K562 (cell line): ENCODE results near the gene TSEN34. TPM values are rescaled to one million over a fixed set of nuclear protein-coding genes. Genes with fewer than 3 reads are reported as not detected.

Experiments used
- ATF7 ChIP-seq: fragments of 450-650 bp; IDR thresholded peaks from 2 replicates; pipeline ENCODE4 v1.7.1; 2014; ENCODE audit warnings: mild to moderate bottlenecking, moderate library complexity
- E2F1 ChIP-seq: sonication (generic); formaldehyde crosslinking; IDR thresholded peaks from 2 replicates; pipeline ENCODE4 v1.8.1; 2023; ENCODE audit warnings: mild to moderate bottlenecking, missing genetic modification reagents, moderate library complexity
- GABPB1 ChIP-seq: sonication (generic); formaldehyde crosslinking; IDR thresholded peaks from 2 replicates; pipeline ENCODE4 v1.8.0; 2022; ENCODE audit warnings: mild to moderate bottlenecking, missing genetic modification reagents
- HCFC1 ChIP-seq: IDR thresholded peaks from 2 replicates; pipeline ENCODE4 v1.6.1; 2012; ENCODE audit warnings: low read depth, low read length, improper control_type of control experiment
- JUND ChIP-seq, 2 experiments: IDR thresholded peaks; 2 replicates in 1 of 2; 3 replicates in 1 of 2; pipeline ENCODE4 v1.6.1; 2011; ENCODE audit warnings: borderline replicate concordance in 2 of 2, low read depth in 2 of 2, low read length in 2 of 2, improper control_type of control experiment in 1 of 2, missing biosample characterization in 1 of 2, missing genetic modification characterization in 1 of 2, missing genetic modification reagents in 1 of 2
- KAT8 ChIP-seq: fragments of 450-650 bp; IDR thresholded peaks from 2 replicates; pipeline ENCODE4 v1.6.1; 2016; ENCODE audit warnings: low read depth, mild to moderate bottlenecking
- MYNN ChIP-seq, 2 experiments: sonication (generic); formaldehyde crosslinking in 1 of 2; IDR thresholded peaks; 2 replicates each; pipeline versions ENCODE4 v1.5.0 to v1.6.1; 2016 to 2020; ENCODE audit warnings: antibody characterized with exemption in 1 of 2, missing genetic modification reagents in 1 of 2
- NR2F6 ChIP-seq: fragments of 450-650 bp; formaldehyde crosslinking; IDR thresholded peaks from 2 replicates; pipeline ENCODE4 v1.4.0; 2020; ENCODE audit warnings: mild to moderate bottlenecking
- NR4A1 ChIP-seq, 2 experiments: fragments of 250-450 bp in 1 of 2; fragments of 450-650 bp in 1 of 2; sonication (Bioruptor Pico) in 1 of 2; IDR thresholded peaks; 2 replicates each; pipeline versions ENCODE4 v1.4.0 to v1.6.1; 2016 to 2020; ENCODE audit warnings: mild to moderate bottlenecking in 2 of 2, missing compliant biosample characterization in 1 of 2, missing genetic modification characterization in 1 of 2, moderate library complexity in 1 of 2
- SREBF1 ChIP-seq: fragments of 150-350 bp; IDR thresholded peaks from 2 replicates; pipeline ENCODE4 v1.6.1; 2014; ENCODE audit warnings: antibody characterized with exemption, low read depth, low read length, borderline replicate concordance
- ZMIZ1 ChIP-seq, 2 experiments: fragments of 150-350 bp in 1 of 2; IDR thresholded peaks; 2 replicates each; pipeline ENCODE4 v1.6.1; 2012 to 2016; ENCODE audit warnings: low read depth in 2 of 2, low read length in 2 of 2, mild to moderate bottlenecking in 1 of 2, moderate library complexity in 1 of 2
- polyA plus RNA-seq, 8 experiments: library from polyadenylated mRNA; depleted of rRNA in 4 of 8; stranded (reverse) in 5 of 8; unstranded in 3 of 8; fragments of >200 nt; fragmentation: Nextera tagmentation in 2 of 8; fragmentation: Illumina TruSeq in 1 of 8; extraction: Ambion mirVana in 2 of 8; extraction: Trizol in 1 of 8; gene quantifications; 2 replicates each; pipeline versions ENCODE4 v1.2.1 to v1.2.3, GENCODE V29; 2011 to 2014; ENCODE audit warnings: inconsistent platforms in 1 of 8, missing spikeins in 1 of 8
- total RNA-seq, 7 experiments: library from RNA; depleted of rRNA in 6 of 7; stranded (reverse); fragments of >200 nt in 6 of 7; fragmentation: Illumina TruSeq in 2 of 7; extraction: Trizol in 2 of 7; gene quantifications; 2 replicates each; pipeline versions ENCODE4 v1.2.1 to v1.2.3, GENCODE V29; 2011 to 2021; ENCODE audit warnings: low replicate concordance in 1 of 7
- TF ChIP-seq, protein P1 (sequence below): sonication (generic); formaldehyde crosslinking; IDR thresholded peaks from 2 replicates; pipeline ENCODE4 v1.8.1; 2022; ENCODE audit warnings: missing genetic modification reagents
- TF ChIP-seq, protein P2 (sequence below): sonication (generic); formaldehyde crosslinking; IDR thresholded peaks from 2 replicates; pipeline ENCODE4 v1.8.0; 2022; ENCODE audit warnings: mild to moderate bottlenecking, low read depth, missing genetic modification reagents
- TF ChIP-seq, protein P3 (sequence below): sonication (generic); formaldehyde crosslinking; IDR thresholded peaks from 2 replicates; pipeline ENCODE4 v1.8.0; 2022; ENCODE audit warnings: missing genetic modification reagents, mild to moderate bottlenecking, moderate library complexity, borderline replicate concordance

Gene TSEN34
- total and polyA plus RNA-seq, 9 of the 15 experiments (the other 6 are each of a cell fraction or from before 2014, with no cell fraction given) = 3.1 to 57.6 (median 29.5) TPM

DNA sequence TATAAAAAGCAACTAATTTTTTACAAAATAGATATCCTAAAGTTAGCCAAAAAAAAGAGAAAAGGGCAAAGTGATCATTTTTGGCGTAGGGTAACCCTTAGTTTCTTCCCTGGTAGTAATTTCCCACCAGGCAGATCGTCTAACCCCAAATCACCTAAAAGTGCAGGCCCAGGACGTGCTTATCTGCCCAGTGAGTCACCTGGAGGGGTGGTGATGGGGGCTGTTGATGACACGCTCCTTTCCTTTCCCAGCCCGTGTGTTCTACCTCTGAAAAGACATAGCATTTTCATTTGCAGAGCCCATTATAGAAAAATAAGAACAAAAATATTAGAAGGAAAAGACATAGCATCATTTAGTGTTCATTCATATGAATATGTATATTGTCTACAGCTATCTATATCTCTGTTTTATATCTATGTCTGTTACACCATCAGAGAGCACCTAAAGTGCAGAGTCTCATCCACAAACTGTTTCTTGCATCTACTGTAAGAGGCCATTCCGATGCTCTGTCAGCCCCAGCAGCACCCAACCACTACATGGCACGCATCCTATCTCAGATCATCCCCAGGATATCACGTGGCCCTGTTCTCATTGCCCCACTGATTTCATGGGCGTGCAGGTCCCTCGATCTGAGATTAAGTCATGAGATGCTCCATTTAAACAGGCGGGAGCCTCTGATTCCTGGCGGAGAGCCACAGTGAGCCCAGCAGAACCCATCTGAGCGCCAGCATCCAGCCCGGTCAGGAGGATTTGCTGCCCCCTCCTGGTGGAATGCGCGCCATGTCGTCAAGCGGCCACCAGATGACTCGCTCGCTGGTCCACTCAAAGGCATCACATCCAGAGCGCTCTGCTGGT, 40.2 kb downstream of the TSEN34 start (continued):
- TF ChIP-seq, protein P1, sequence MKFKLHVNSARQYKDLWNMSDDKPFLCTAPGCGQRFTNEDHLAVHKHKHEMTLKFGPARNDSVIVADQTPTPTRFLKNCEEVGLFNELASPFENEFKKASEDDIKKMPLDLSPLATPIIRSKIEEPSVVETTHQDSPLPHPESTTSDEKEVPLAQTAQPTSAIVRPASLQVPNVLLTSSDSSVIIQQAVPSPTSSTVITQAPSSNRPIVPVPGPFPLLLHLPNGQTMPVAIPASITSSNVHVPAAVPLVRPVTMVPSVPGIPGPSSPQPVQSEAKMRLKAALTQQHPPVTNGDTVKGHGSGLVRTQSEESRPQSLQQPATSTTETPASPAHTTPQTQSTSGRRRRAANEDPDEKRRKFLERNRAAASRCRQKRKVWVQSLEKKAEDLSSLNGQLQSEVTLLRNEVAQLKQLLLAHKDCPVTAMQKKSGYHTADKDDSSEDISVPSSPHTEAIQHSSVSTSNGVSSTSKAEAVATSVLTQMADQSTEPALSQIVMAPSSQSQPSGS (CRISPR knock-in tag) = no peak
- TF ChIP-seq E2F1 (CRISPR knock-in tag) = 0 out of 2 replicates have a peak, but pooled peaks have one; percentile 37
- TF ChIP-seq SREBF1 = 0 out of 2 replicates have a peak, but pooled peaks have one; percentile 40
- peak; percentile 48; the same call in 1 of the 2 replicates for TF ChIP-seq ATF7
- 0 out of 2 replicates have a peak, but pooled peaks have one; percentile 45 for TF ChIP-seq NR2F6 (CRISPR knock-in tag)
- TF ChIP-seq NR4A1 (CRISPR knock-in tag; IDR thresholded peaks at IDR 0.05) = no peak
- no peak for TF ChIP-seq NR4A1 (tag; IDR thresholded peaks at IDR 0.05)
- 0 out of 2 replicates have a peak, but pooled peaks have one; percentile 30 for TF ChIP-seq MYNN (IDR thresholded peaks at IDR 0.05)
- no peak for TF ChIP-seq MYNN (CRISPR knock-in tag; IDR thresholded peaks at IDR 0.05)
- TF ChIP-seq, protein P2, sequence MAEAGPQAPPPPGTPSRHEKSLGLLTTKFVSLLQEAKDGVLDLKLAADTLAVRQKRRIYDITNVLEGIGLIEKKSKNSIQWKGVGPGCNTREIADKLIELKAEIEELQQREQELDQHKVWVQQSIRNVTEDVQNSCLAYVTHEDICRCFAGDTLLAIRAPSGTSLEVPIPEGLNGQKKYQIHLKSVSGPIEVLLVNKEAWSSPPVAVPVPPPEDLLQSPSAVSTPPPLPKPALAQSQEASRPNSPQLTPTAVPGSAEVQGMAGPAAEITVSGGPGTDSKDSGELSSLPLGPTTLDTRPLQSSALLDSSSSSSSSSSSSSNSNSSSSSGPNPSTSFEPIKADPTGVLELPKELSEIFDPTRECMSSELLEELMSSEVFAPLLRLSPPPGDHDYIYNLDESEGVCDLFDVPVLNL = no peak
- peak; percentile 43; the same call in 1 of the 2 replicates for TF ChIP-seq HCFC1
- TF ChIP-seq, protein P3, sequence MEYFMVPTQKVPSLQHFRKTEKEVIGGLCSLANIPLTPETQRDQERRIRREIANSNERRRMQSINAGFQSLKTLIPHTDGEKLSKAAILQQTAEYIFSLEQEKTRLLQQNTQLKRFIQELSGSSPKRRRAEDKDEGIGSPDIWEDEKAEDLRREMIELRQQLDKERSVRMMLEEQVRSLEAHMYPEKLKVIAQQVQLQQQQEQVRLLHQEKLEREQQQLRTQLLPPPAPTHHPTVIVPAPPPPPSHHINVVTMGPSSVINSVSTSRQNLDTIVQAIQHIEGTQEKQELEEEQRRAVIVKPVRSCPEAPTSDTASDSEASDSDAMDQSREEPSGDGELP = peak; percentile 88
- TF ChIP-seq JUND (IDR thresholded peaks at IDR 0.05; ENCODE audit: borderline replicate concordance, low read depth, low read length) = peak; percentile 90
- TF ChIP-seq JUND (tag; IDR thresholded peaks at IDR 0.05; ENCODE audit: borderline replicate concordance, low read depth, low read length) = peak; percentile 74; the same call in 1 of the 3 replicates
- TF ChIP-seq ZMIZ1 (IDR thresholded peaks at IDR 0.05; ENCODE audit: low read depth in 2 of 2, low read length in 2 of 2) = peak in 1 of 2 experiments; percentile 37; a peak in 1 of 4 replicates
- peak; percentile 33; the same call in 1 of the 2 replicates for TF ChIP-seq GABPB1 (CRISPR knock-in tag)
- no peak for TF ChIP-seq KAT8
